Gastrocnemius medialis (tissue), 4 donors: Measurements from ENCODE around the gene PLCB2. TPM values are rescaled to one million over a fixed set of nuclear protein-coding genes. Genes with fewer than 3 reads are reported as not detected.

ENCODE experiments used
- ATAC-seq, 2 donors: fragments of 150-250 bp; one replicate each; pipeline ENCODE4 v1.9.1; 2016
- DNase-seq, 2 donors: peaks; one replicate each; pipeline ENCODE4 v3.0.0-alpha.2; 2019
- H3K27ac ChIP-seq, 4 donors: fragments of 200-600 bp; sonication (generic); 1 replicate in 1 of 4; 2 replicates in 3 of 4; pipeline ENCODE4 v1.5.1; 2016 to 2018; ENCODE audit warnings: mild to moderate bottlenecking in 2 of 4, moderate library complexity in 1 of 4
- H3K27me3 ChIP-seq, 3 donors: fragments of 200-600 bp; sonication (generic) in 2 of 3; 1 replicate in 1 of 3; 2 replicates in 2 of 3; pipeline versions ENCODE4 v1.5.1 to v1.6.0; 2016 to 2019; ENCODE audit warnings: mild to moderate bottlenecking in 1 of 3, moderate library complexity in 1 of 3
- H3K36me3 ChIP-seq, 2 donors: fragments of 200-600 bp; sonication (generic) in 1 of 2; one replicate each; pipeline ENCODE4 v1.5.1; 2017 to 2018
- H3K4me1 ChIP-seq, 2 donors: fragments of 200-600 bp; sonication (generic) in 1 of 2; one replicate each; pipeline ENCODE4 v1.5.1; 2016 to 2017; ENCODE audit warnings: mild to moderate bottlenecking in 2 of 2
- H3K4me3 ChIP-seq, 4 donors: fragments of 200-600 bp; sonication (generic) in 3 of 4; 1 replicate in 1 of 4; 2 replicates in 3 of 4; pipeline ENCODE4 v1.5.1; 2016 to 2019; ENCODE audit warnings: mild to moderate bottlenecking in 2 of 4
- H3K9me3 ChIP-seq, 3 donors: fragments of 200-600 bp; sonication (generic) in 2 of 3; 1 replicate in 1 of 3; 2 replicates in 2 of 3; pipeline ENCODE4 v1.5.1; 2016 to 2019
- CTCF ChIP-seq, 5 experiments: fragments of 450-650 bp in 3 of 5; fragments of 200-600 bp in 2 of 5; sonication (generic) in 2 of 5; IDR thresholded peaks in 4 of 5; conservative IDR thresholded peaks in 1 of 5; 1 replicate in 4 of 5; 2 replicates in 1 of 5; pipeline ENCODE4 v1.5.1; 2016 to 2019; ENCODE audit warnings: antibody characterized with exemption in 5 of 5, mild to moderate bottlenecking in 3 of 5, moderate library complexity in 3 of 5
- POLR2A ChIP-seq, 2 donors: fragments of 450-650 bp; IDR thresholded peaks; one replicate each; pipeline ENCODE4 v1.6.1; 2017; ENCODE audit warnings: antibody characterized with exemption in 2 of 2, mild to moderate bottlenecking in 2 of 2, moderate library complexity in 2 of 2
- in situ Hi-C, 4 donors: fragments of 200-750 bp; cut with MboI; loops; one replicate each; pipeline versions ENCODE4 v1.15.0 to v1.8.0; 2017; ENCODE audit warnings: low sequenced_read_pairs in 4 of 4
- intact Hi-C: fragments of 100-400 bp; cut with DNase I; formaldehyde crosslinking; loops from one replicate; pipeline ENCODE4 v1.15.1; 2023; ENCODE audit warnings: low total_unique reads
- total RNA-seq, 4 donors: library from RNA; depleted of rRNA; stranded (reverse); fragments of >200 nt; gene quantifications; one replicate each; pipeline versions ENCODE4 v1.1.0 to v1.2.3, GENCODE V29; 2016

PLCB2 gene
- total RNA-seq, 4 donors from 2014 or later, result 0.72 to 2.0 (median 1.4) TPM; not detected in 1

- intact Hi-C loops (no loop called here), in situ Hi-C loops (no loop called here)
- Histone ChIP-seq H3K27ac (no peak overlapping the region), H3K4me1 (peaks cover 6 to 7% of the 10 kb centered on the region in 2 donors), H3K9me3 (no peaks in the 10 kb centered on the region), H3K4me3 (peak overlapping the region; percentile 50 to 67 (median 54)), H3K36me3 (no peaks in the 10 kb centered on the region), H3K27me3 (no peaks in the 10 kb centered on the region)
- DNase-seq (no peak), ATAC-seq (peak; percentile 40 to 64)
- TF ChIP-seq CTCF (IDR thresholded peaks at IDR 0.05 in 4 of 5, conservative IDR thresholded peaks at IDR 0.05 in 1 of 5) (no peak), POLR2A (IDR thresholded peaks at IDR 0.05) (no peak)
Measured at GRCh38 chr15:40252438-40253166, 55.1 kb downstream of the PLCB2 start.

GRCh38 chr15:40252141-40252437, 55.6 kb downstream of the PLCB2 start:
- intact Hi-C loops (no loop called here), in situ Hi-C loops (no loop called here)
- ATAC-seq (no peak), DNase-seq (no peak)
- Histone ChIP-seq H3K27me3 (no peaks in the 10 kb centered on the region), H3K27ac (no peak overlapping the region), H3K4me1 (peaks cover 6 to 7% of the 10 kb centered on the region in 2 donors), H3K36me3 (no peaks in the 10 kb centered on the region), H3K4me3 (peak overlapping the region in 2 of 4 donors; percentile 53 to 56), H3K9me3 (no peaks in the 10 kb centered on the region)
- TF ChIP-seq CTCF (IDR thresholded peaks at IDR 0.05 in 4 of 5, conservative IDR thresholded peaks at IDR 0.05 in 1 of 5) (no peak), POLR2A (IDR thresholded peaks at IDR 0.05) (no peak)

- intact Hi-C loops, result no loop called here
- peaks cover 6 to 7% of the 10 kb centered on the region in 2 donors for H3K4me1 ChIP-seq
- H3K9me3 ChIP-seq, result no peaks in the 10 kb centered on the region
- H3K4me3 ChIP-seq, result no peak overlapping the region
- no peak overlapping the region for H3K27ac ChIP-seq
- no peaks in the 10 kb centered on the region for H3K36me3 ChIP-seq
- no peaks in the 10 kb centered on the region for H3K27me3 ChIP-seq
- ATAC-seq, result no peak
- TF ChIP-seq CTCF (IDR thresholded peaks at IDR 0.05 in 4 of 5, conservative IDR thresholded peaks at IDR 0.05 in 1 of 5) (no peak), POLR2A (IDR thresholded peaks at IDR 0.05) (no peak)
- DNase-seq, result no peak
- in situ Hi-C loops, result no loop called here
Measured at GRCh38 chr15:40251486-40252140, 56.1 kb downstream of the PLCB2 start.

- in situ Hi-C loops, result no loop called here
- DNase-seq (no peak), ATAC-seq (no peak)
- Histone ChIP-seq H3K36me3 (no peaks in the 10 kb centered on the region), H3K27me3 (no peaks in the 10 kb centered on the region), H3K9me3 (no peaks in the 10 kb centered on the region), H3K4me1 (peaks cover 6 to 7% of the 10 kb centered on the region in 2 donors), H3K27ac (no peak overlapping the region), H3K4me3 (no peak overlapping the region)
- TF ChIP-seq CTCF (IDR thresholded peaks at IDR 0.05 in 4 of 5, conservative IDR thresholded peaks at IDR 0.05 in 1 of 5) (no peak), POLR2A (IDR thresholded peaks at IDR 0.05) (no peak)
- intact Hi-C loops, result no loop called here
Measured at GRCh38 chr15:40250771-40251483, 56.8 kb downstream of the PLCB2 start.
